OCI-LY7 (cell line): ENCODE measurements around the gene DEFB116. TPM values are rescaled to one million over a fixed set of nuclear protein-coding genes. Genes with fewer than 3 reads are reported as not detected.
"Not testable (repeated sequence)": the region's sequence is repeated elsewhere in the genome, so short reads cannot be mapped to it uniquely, and the experiment has no call there.

ENCODE experiments used
- BruUV-seq: library from RNA; stranded (reverse); fragments of 400-500 nt; replicated peaks from 2 replicates; lab custom pipeline; 2021; lab: Mats Ljungman, UMichigan
- CTCF ChIA-PET: fragments of 300-600 bp; sonication (Branson Sonifier 250); formaldehyde crosslinking; loops from one replicate; lab custom pipeline; 2022; ENCODE audit warnings: antibody characterized with exemption; ENCODE audit not compliant: unreplicated experiment; lab: Charles Lee
- POLR2A ChIA-PET: fragments of 300-600 bp; sonication (Branson Sonifier 250); formaldehyde crosslinking; loops from one replicate; lab custom pipeline; 2022; ENCODE audit warnings: antibody characterized with exemption; lab: Charles Lee
- DNase-seq: peaks from one replicate; pipeline ENCODE4 v3.0.0-alpha.2; 2015; ENCODE audit warnings: low spot score
- H2AFZ ChIP-seq: fragments of 200-600 bp; sonication (generic), shearing (Covaris generic); 2 replicates; pipeline ENCODE4 v1.6.1; 2014; ENCODE audit warnings: mild to moderate bottlenecking, antibody characterized with exemption, low read length, moderate library complexity
- H3K27ac ChIP-seq: fragments of 200-600 bp; sonication (generic); 2 replicates; pipeline ENCODE4 v1.5.1; 2014; ENCODE audit warnings: mixed run types, low read depth, mild to moderate bottlenecking, moderate library complexity, low read length, inconsistent platforms; ENCODE audit not compliant: poor library complexity, severe bottlenecking
- H3K36me3 ChIP-seq: fragments of 200-600 bp; sonication (generic); 2 replicates; pipeline ENCODE4 v1.6.1; 2014; ENCODE audit warnings: mild to moderate bottlenecking, antibody characterized with exemption, low read length, moderate library complexity, mixed read lengths; ENCODE audit not compliant: insufficient read depth
- H3K4me1 ChIP-seq: fragments of 200-600 bp; sonication (generic); 2 replicates; pipeline ENCODE4 v1.5.1; 2014; ENCODE audit warnings: mild to moderate bottlenecking, low read length; ENCODE audit not compliant: insufficient read depth, poor library complexity, severe bottlenecking
- H3K4me2 ChIP-seq: fragments of 200-600 bp; sonication (generic); 2 replicates; pipeline ENCODE4 v1.6.1; 2014; ENCODE audit warnings: mild to moderate bottlenecking, low read length
- H3K4me3 ChIP-seq: fragments of 200-600 bp; sonication (generic); 2 replicates; pipeline ENCODE4 v1.5.1; 2014; ENCODE audit warnings: mild to moderate bottlenecking, low read depth, low read length; ENCODE audit not compliant: poor library complexity, severe bottlenecking
- H3K79me2 ChIP-seq: fragments of 200-600 bp; sonication (generic); 2 replicates; pipeline ENCODE4 v1.6.1; 2016; ENCODE audit warnings: low read depth, mild to moderate bottlenecking, low read length, moderate library complexity, mixed read lengths; ENCODE audit not compliant: insufficient read depth
- H3K9me2 ChIP-seq: fragments of 200-600 bp; sonication (generic); 2 replicates; pipeline ENCODE4 v1.6.1; 2016; ENCODE audit warnings: mild to moderate bottlenecking, low read length, mixed read lengths; ENCODE audit not compliant: insufficient read depth
- H3K9me3 ChIP-seq: fragments of 200-600 bp; sonication (generic); 2 replicates; pipeline ENCODE4 v1.6.1; 2014; ENCODE audit warnings: mild to moderate bottlenecking, mixed run types, low read length, mixed read lengths
- H4K20me1 ChIP-seq: fragments of 200-600 bp; sonication (generic); 2 replicates; pipeline ENCODE4 v1.6.1; 2014; ENCODE audit warnings: mild to moderate bottlenecking, antibody characterized with exemption, low read length, moderate library complexity, mixed read lengths; ENCODE audit not compliant: insufficient read depth
- CTCF ChIP-seq: fragments of 200-600 bp; sonication (generic); conservative IDR thresholded peaks from 2 replicates; pipeline ENCODE4 v1.5.1; 2014; ENCODE audit warnings: mild to moderate bottlenecking, antibody characterized with exemption, low read length, moderate library complexity, mixed read lengths
- EZH2phosphoT487 ChIP-seq: fragments of 200-600 bp; sonication (generic); IDR thresholded peaks from 2 replicates; pipeline ENCODE4 v1.6.1; 2018; ENCODE audit warnings: low read depth, borderline replicate concordance, mild to moderate bottlenecking, mixed run types, antibody characterized with exemption, low read length, moderate library complexity, mixed read lengths
- intact Hi-C: fragments of 100-400 bp; cut with micrococcal nuclease; formaldehyde crosslinking; loops from one replicate; pipeline ENCODE4 v1.10.0; 2022; ENCODE audit not compliant: unreplicated experiment
- total RNA-seq, 2 experiments: library from RNA; depleted of rRNA in 1 of 2; stranded (reverse); fragments of >200 nt in 1 of 2; shearing (Covaris generic) in 1 of 2; gene quantifications; 2 replicates each; pipeline ENCODE4 v1.2.3, GENCODE V29; 2014 to 2022

Gene DEFB116
- total RNA-seq, 2 experiments from 2014 or later, result not detected

GRCh38 chr20:31330893-31331292, 22.5 kb upstream of the DEFB116 start:
- no peak for DNase-seq
- Histone ChIP-seq H4K20me1 (no peaks in the 10 kb centered on the region), H3K27ac (no peak overlapping the region), H2AFZ (no peak overlapping the region), H3K4me1 (no peaks in the 10 kb centered on the region), H3K4me3 (no peak overlapping the region), H3K79me2 (no peaks in the 10 kb centered on the region), H3K9me2 (no peaks in the 10 kb centered on the region), H3K9me3 (no peaks in the 10 kb centered on the region), H3K36me3 (no peaks in the 10 kb centered on the region), H3K4me2 (no peak overlapping the region)
- POLR2A ChIA-PET, result no interaction called here
- BruUV-seq, result no TSS peak
- CTCF ChIA-PET, result no interaction called here
- intact Hi-C loops, result no loop called here
- TF ChIP-seq EZH2phosphoT487, result no peak
- TF ChIP-seq CTCF, result no peak

GRCh38 chr20:31322504-31322903, 14.1 kb upstream of the DEFB116 start:
- DNase-seq, result no peak
- no peak overlapping the region for H3K27ac ChIP-seq
- TF ChIP-seq CTCF (no peak), EZH2phosphoT487 (no peak)
- no peak overlapping the region for H3K4me3 ChIP-seq
- no peak overlapping the region for H3K4me2 ChIP-seq
- POLR2A ChIA-PET, result no interaction called here
- intact Hi-C loops, result no loop called here
- CTCF ChIA-PET, result no interaction called here
- BruUV-seq, result no TSS peak
- no peaks in the 10 kb centered on the region for H4K20me1 ChIP-seq
- H3K36me3 ChIP-seq, result no peaks in the 10 kb centered on the region
- no peaks in the 10 kb centered on the region for H3K4me1 ChIP-seq
- no peaks in the 10 kb centered on the region for H3K9me3 ChIP-seq
- no peaks in the 10 kb centered on the region for H3K9me2 ChIP-seq
- no peaks in the 10 kb centered on the region for H3K79me2 ChIP-seq
- H2AFZ ChIP-seq, result no peak overlapping the region

- H3K79me2 ChIP-seq, H2AFZ ChIP-seq, H3K4me1 ChIP-seq, H4K20me1 ChIP-seq, H3K36me3 ChIP-seq, H3K27ac ChIP-seq, CTCF ChIA-PET, POLR2A ChIA-PET, H3K9me3 ChIP-seq, BruUV-seq, H3K9me2 ChIP-seq, intact Hi-C loops, DNase-seq, H3K4me3 ChIP-seq, H3K4me2 ChIP-seq: not testable (repeated sequence)
These were observed 23.4 kb downstream of the DEFB116 start for GRCh38 chr20:31284964-31285363.
